AG10803 (cell line): ENCODE results near the gene INSRR.

ENCODE experiments used
- DNase-seq: peaks from one replicate; pipeline ENCODE4 v3.0.0; 2010; ENCODE audit warnings: low read depth
- H3K4me3 ChIP-seq: 2 replicates; pipeline ENCODE4 v1.5.1; 2011; ENCODE audit warnings: mild to moderate bottlenecking, low read length, control low read depth
- TF ChIP-seq, protein P1 (sequence below): conservative IDR thresholded peaks from 2 replicates; pipeline ENCODE4 v1.5.1; 2011; ENCODE audit warnings: mild to moderate bottlenecking, low read length, control low read depth, inconsistent platforms

The INSRR gene

GRCh38 chr1:156812293-156812990 is 46.5 kb downstream of the INSRR start:
- TF ChIP-seq, protein P1, sequence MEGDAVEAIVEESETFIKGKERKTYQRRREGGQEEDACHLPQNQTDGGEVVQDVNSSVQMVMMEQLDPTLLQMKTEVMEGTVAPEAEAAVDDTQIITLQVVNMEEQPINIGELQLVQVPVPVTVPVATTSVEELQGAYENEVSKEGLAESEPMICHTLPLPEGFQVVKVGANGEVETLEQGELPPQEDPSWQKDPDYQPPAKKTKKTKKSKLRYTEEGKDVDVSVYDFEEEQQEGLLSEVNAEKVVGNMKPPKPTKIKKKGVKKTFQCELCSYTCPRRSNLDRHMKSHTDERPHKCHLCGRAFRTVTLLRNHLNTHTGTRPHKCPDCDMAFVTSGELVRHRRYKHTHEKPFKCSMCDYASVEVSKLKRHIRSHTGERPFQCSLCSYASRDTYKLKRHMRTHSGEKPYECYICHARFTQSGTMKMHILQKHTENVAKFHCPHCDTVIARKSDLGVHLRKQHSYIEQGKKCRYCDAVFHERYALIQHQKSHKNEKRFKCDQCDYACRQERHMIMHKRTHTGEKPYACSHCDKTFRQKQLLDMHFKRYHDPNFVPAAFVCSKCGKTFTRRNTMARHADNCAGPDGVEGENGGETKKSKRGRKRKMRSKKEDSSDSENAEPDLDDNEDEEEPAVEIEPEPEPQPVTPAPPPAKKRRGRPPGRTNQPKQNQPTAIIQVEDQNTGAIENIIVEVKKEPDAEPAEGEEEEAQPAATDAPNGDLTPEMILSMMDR = no peak
- no peak for DNase-seq
- no peak overlapping the region for H3K4me3 ChIP-seq

DNA sequence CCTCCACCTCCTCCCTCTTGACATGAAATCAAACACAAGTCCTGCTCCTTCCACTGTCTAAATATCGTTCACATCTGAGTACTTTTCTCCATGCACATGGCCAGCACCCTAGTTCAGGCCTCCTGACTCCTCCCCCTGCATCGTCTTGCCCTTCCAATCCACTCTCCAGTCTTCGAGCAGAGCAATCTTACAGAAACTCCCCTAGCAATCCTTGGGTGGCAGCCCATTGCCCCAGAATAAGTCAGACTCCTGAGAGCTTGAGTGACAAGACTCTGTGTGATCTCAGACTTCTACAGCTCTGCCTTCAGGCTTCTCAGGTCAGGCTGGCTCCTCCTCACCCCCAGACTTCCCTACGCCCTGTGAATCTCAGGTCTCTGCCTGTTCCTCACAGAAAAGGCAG is 47.7 kb downstream of the INSRR start:
- TF ChIP-seq, protein P1 = no peak
- H3K4me3 ChIP-seq = no peak overlapping the region
- no peak for DNase-seq

DNA sequence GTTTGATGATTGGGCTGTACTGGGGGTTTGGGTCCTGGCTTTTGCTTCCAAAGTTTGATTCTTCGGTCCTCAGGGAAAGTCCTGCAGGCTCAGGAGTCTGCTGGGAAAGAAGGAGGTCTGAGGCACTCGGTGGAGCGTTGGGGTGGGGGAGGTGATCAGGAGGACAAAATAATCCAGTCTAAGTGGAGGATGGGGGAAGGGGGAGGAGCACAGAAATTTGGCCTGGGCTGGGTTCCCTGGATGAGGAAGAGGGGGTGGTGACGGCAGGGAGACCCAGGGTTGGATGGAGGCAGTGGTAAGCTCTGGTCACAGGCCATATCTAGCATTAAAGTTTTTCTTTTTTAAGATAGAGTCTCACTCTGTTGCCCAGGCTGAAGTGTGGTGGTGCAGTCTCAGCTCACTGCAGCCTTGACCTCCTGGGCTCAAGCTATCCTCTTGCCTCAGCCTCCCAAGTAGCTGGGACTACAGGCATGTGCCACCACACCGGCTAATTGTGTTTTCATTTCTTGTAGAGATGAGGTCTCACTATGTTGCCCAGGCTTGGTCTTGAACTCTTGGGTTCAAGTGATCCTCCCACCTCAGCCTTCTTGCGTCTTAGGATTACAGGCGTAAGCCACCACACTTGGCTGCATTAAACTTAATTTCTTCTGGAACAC is 49.1 kb downstream of the INSRR start:
- no peak for DNase-seq
- H3K4me3 ChIP-seq = no peak overlapping the region
- TF ChIP-seq, protein P1 = no peak

- H3K4me3 ChIP-seq = no peak overlapping the region
- DNase-seq = no peak
- TF ChIP-seq, protein P1 = no peak
These were observed 49.6 kb downstream of the INSRR start for GRCh38 chr1:156809281-156809680.

GRCh38 chr1:156808186-156809030 is 50.5 kb downstream of the INSRR start:
- TF ChIP-seq, protein P1 = no peak
- no peak for DNase-seq
- H3K4me3 ChIP-seq = no peak overlapping the region

DNA sequence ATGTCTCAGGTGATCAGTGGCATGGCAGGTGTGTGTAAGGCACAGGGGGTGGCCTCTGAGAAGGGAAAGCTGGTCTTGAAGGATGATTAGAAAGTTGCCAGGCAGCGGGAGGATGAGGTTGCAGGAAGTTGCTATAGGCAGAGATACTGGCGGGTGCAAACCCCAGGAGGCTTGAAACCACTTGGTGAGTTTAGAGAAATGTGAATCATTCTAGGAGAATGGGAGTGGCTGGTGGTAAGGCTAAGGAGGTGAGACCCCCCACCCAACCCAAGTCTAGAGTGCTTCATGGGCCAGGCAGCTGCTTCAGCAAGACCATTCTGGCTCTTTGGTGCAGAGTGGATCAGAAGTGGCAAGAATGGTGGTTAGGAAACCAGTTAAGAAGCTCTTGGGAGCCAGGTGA is 51.3 kb downstream of the INSRR start:
- no peak overlapping the region for H3K4me3 ChIP-seq
- DNase-seq = no peak
- TF ChIP-seq, protein P1 = no peak
